ENCODE results near the gene EPB41. TPM values are rescaled to one million over a fixed set of nuclear protein-coding genes. Genes with fewer than 3 reads are reported as not detected.

The EPB41 gene
- total and polyA plus RNA-seq, 7 donors: 13.2 to 35.1 (median 27.1) TPM

DNA sequence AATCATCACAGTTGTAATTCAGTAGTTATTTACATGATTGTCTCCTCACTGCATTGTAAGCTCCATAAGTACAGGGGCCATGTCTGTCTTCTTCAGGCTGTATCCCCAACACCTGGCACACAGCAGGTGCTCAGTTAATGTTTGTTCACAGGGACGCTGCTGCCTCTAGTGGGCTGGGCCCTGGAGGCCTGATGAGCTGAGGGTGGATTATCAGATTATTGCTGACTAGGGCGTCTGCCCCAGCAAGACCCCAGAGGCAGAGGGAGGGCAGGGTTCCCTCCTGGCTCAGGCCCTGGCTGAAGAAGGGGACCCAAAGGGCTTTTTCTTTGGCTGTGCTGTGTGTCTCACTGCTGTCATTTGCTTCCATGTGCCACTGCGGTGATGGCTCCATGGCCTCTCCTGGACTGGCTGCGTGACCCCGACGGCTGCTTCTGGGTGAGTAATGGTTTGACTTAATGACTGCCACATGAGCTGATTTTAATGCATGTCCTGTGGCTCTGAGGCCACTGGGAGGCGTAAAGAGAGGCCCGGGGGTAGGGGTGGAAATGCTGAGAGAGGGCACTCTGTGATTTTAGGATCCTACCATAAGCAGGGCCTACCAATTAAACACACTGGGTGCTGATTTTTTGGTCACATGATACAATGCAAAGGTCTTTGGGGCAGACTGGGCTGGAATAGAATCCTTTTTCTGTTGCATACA, 20.8 kb upstream of the EPB41 start:
- intact Hi-C loops (cut with DNase I): no loop called here
- no peak overlapping the region for H3K4me3 ChIP-seq
- no peaks in the 10 kb centered on the region for H3K9me3 ChIP-seq
- no peaks in the 10 kb centered on the region for H3K36me3 ChIP-seq
- H3K4me1 ChIP-seq: peaks cover 0 to 32% (median 20%) of the 10 kb centered on the region in 4 donors
- H3K27ac ChIP-seq: no peak overlapping the region
- no peaks in the 10 kb centered on the region for H3K27me3 ChIP-seq
- 77 to 85% methylated on average over 8 of the region's 8 CpGs for WGBS, 2 donors
- TF ChIP-seq, protein P1, sequence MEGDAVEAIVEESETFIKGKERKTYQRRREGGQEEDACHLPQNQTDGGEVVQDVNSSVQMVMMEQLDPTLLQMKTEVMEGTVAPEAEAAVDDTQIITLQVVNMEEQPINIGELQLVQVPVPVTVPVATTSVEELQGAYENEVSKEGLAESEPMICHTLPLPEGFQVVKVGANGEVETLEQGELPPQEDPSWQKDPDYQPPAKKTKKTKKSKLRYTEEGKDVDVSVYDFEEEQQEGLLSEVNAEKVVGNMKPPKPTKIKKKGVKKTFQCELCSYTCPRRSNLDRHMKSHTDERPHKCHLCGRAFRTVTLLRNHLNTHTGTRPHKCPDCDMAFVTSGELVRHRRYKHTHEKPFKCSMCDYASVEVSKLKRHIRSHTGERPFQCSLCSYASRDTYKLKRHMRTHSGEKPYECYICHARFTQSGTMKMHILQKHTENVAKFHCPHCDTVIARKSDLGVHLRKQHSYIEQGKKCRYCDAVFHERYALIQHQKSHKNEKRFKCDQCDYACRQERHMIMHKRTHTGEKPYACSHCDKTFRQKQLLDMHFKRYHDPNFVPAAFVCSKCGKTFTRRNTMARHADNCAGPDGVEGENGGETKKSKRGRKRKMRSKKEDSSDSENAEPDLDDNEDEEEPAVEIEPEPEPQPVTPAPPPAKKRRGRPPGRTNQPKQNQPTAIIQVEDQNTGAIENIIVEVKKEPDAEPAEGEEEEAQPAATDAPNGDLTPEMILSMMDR (IDR thresholded peaks at IDR 0.05): no peak
- DNase-seq: no peak

- Histone ChIP-seq H3K36me3 (no peaks in the 10 kb centered on the region), H3K9me3 (no peaks in the 10 kb centered on the region), H3K27ac (no peak overlapping the region), H3K4me1 (peaks cover 0 to 31% (median 22%) of the 10 kb centered on the region in 4 donors), H3K4me3 (no peak overlapping the region), H3K27me3 (no peaks in the 10 kb centered on the region)
- TF ChIP-seq POLR2A (IDR thresholded peaks at IDR 0.05): no peak
- TF ChIP-seq, protein P1 (IDR thresholded peaks at IDR 0.05): no peak
- no peak for TF ChIP-seq EP300 (IDR thresholded peaks at IDR 0.05)
- TF ChIP-seq POLR2AphosphoS5 (IDR thresholded peaks at IDR 0.05): no peak
- DNase-seq: no peak
- 85 to 86% methylated on average over 2 of the region's 2 CpGs for WGBS, 2 donors
- intact Hi-C loops (cut with DNase I): no loop called here
These were observed 19.6 kb upstream of the EPB41 start for GRCh38 chr1:28894785-28895184.

GRCh38 chr1:28895896-28896608, 18.3 kb upstream of the EPB41 start:
- no peak for DNase-seq
- Histone ChIP-seq H3K9me3 (no peaks in the 10 kb centered on the region), H3K27ac (no peak overlapping the region), H3K4me1 (peaks cover 0 to 31% (median 22%) of the 10 kb centered on the region in 4 donors), H3K4me3 (no peak overlapping the region), H3K36me3 (no peaks in the 10 kb centered on the region), H3K27me3 (no peaks in the 10 kb centered on the region)
- 87 to 92% methylated on average over 4 of the region's 4 CpGs for WGBS, 2 donors
- peak in 1 of 4 donors; percentile 56 for TF ChIP-seq POLR2AphosphoS5 (IDR thresholded peaks at IDR 0.05)
- TF ChIP-seq, protein P1 (IDR thresholded peaks at IDR 0.05): no peak
- intact Hi-C loops (cut with DNase I): no loop called here

DNA sequence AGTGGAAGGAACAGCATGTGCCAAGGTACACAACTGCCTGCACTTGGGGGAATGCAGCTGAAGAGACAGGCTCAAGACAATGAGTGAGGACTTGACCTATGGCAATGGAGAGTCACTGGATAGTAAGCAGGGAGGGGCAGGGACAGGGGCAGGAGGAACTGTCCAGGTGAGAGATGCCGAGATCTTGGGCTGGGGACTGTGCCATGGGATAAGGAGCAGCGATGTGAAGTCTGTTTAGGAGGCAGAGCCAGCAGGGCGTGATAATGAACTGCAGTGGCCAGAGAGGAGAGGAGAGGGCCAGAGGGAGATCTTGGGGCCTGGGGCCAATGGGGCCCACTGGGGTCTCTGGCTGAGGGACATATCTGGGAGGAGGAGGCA, 17.8 kb upstream of the EPB41 start:
- intact Hi-C loops (cut with DNase I): no loop called here
- Histone ChIP-seq H3K9me3 (no peaks in the 10 kb centered on the region), H3K4me3 (no peak overlapping the region), H3K36me3 (no peaks in the 10 kb centered on the region), H3K4me1 (peaks cover 0 to 31% (median 22%) of the 10 kb centered on the region in 4 donors), H3K27ac (no peak overlapping the region), H3K27me3 (no peaks in the 10 kb centered on the region)
- WGBS, 2 donors: 62 to 86% methylated on average over 3 of the region's 3 CpGs
- DNase-seq: no peak
- no peak for TF ChIP-seq POLR2AphosphoS5 (IDR thresholded peaks at IDR 0.05)
- TF ChIP-seq POLR2A (IDR thresholded peaks at IDR 0.05): no peak
- no peak for TF ChIP-seq EP300 (IDR thresholded peaks at IDR 0.05)
- TF ChIP-seq, protein P1 (IDR thresholded peaks at IDR 0.05): no peak

All from sigmoid colon (tissue), 7 donors.